Stomach smooth muscle (tissue), 2 donors: ENCODE data around the gene PLEKHS1.
"Not testable (repeated sequence)": the region's sequence is repeated elsewhere in the genome, so short reads cannot be mapped to it uniquely, and the experiment has no call there.

Experiments
- H3K27ac ChIP-seq: one replicate; pipeline ENCODE4 v1.7.0; 2013; ENCODE audit warnings: mild to moderate bottlenecking, low read length, inconsistent platforms
- H3K27me3 ChIP-seq, 2 donors: one replicate each; pipeline ENCODE4 v1.7.0; 2013; ENCODE audit warnings: low read length in 2 of 2; ENCODE audit not compliant: insufficient read depth in 2 of 2, control insufficient read depth in 1 of 2
- H3K36me3 ChIP-seq, 2 donors: one replicate each; pipeline ENCODE4 v1.7.0; 2013; ENCODE audit warnings: low read length in 2 of 2; ENCODE audit not compliant: control insufficient read depth in 2 of 2, insufficient read depth in 2 of 2
- H3K4me1 ChIP-seq: one replicate; pipeline ENCODE4 v1.7.0; 2013; ENCODE audit warnings: low read length; ENCODE audit not compliant: control insufficient read depth, insufficient read depth
- H3K4me3 ChIP-seq, 2 donors: one replicate each; pipeline ENCODE4 v1.7.0; 2013; ENCODE audit warnings: low read length in 2 of 2
- H3K9ac ChIP-seq, 2 donors: one replicate each; pipeline ENCODE4 v1.7.0; 2013; ENCODE audit warnings: low read length in 2 of 2, mild to moderate bottlenecking in 1 of 2
- H3K9me3 ChIP-seq, 2 donors: one replicate each; pipeline ENCODE4 v1.7.0; 2013; ENCODE audit warnings: low read length in 2 of 2; ENCODE audit not compliant: control insufficient read depth in 2 of 2
- donor health status: healthy.
- donor health status: Pancreatic carcinoma.

Gene PLEKHS1

GRCh38 chr10:113791691-113792090, 40.2 kb downstream of the PLEKHS1 start:
- H3K36me3 ChIP-seq = no peaks in the 10 kb centered on the region
- no peak overlapping the region for H3K4me3 ChIP-seq
- H3K4me1 ChIP-seq = peaks cover 8% of the 10 kb centered on the region
- H3K9ac ChIP-seq = no peak overlapping the region
- no peak overlapping the region for H3K27ac ChIP-seq
- H3K27me3 ChIP-seq = no peaks in the 10 kb centered on the region
- no peaks in the 10 kb centered on the region for H3K9me3 ChIP-seq

DNA sequence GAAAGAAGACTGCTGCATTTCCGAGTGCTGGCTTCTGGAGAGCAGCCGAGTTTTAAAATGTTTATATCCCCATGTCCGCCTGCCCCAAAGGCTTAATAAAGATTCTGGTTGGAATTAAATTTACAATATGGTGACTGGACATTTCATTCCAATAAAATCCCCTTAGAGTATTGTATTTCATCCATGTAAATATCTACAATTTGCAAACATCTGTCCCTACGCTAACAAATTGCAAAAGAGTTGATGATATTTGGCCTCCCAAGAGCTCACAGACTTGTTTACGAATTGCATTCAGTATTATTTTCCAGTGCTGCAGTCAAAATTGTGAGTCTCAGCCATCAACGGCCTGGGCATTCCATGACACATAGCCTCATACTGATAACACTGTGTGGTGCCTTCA, 50.1 kb downstream of the PLEKHS1 start:
- Histone ChIP-seq H3K27me3 (no peaks in the 10 kb centered on the region), H3K4me1 (no peaks in the 10 kb centered on the region), H3K27ac (no peak overlapping the region), H3K9ac (no peak overlapping the region), H3K4me3 (no peak overlapping the region), H3K36me3 (no peaks in the 10 kb centered on the region), H3K9me3 (no peaks in the 10 kb centered on the region)

GRCh38 chr10:113802997-113803396, 51.5 kb downstream of the PLEKHS1 start:
- Histone ChIP-seq H3K27me3 (no peaks in the 10 kb centered on the region), H3K27ac (no peak overlapping the region), H3K9me3 (no peaks in the 10 kb centered on the region), H3K4me1 (no peaks in the 10 kb centered on the region), H3K9ac (no peak overlapping the region), H3K4me3 (no peak overlapping the region), H3K36me3 (no peaks in the 10 kb centered on the region)

DNA sequence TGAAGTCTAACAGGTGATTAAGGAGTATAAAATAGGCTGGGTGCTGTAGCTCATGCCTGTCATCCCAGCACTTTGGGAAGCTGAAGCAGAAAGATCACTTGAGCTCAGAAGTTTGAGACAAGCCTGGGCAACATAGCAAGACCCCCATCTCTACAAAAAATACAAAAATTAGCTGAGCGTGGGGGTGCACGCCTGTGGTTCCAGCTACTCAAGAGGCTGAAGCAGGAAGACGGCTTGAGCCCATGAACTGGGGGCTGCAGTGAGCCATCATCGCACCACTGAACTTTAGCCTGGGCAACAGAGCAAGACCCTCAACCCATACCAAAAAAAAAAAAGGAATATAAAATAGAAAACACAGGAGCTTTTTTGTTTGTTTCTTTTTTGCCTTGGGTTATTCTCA, 55.0 kb downstream of the PLEKHS1 start:
- Histone ChIP-seq H3K4me3 (no peak overlapping the region), H3K4me1 (no peaks in the 10 kb centered on the region), H3K9ac (no peak overlapping the region), H3K27ac (no peak overlapping the region), H3K9me3 (no peaks in the 10 kb centered on the region), H3K36me3 (no peaks in the 10 kb centered on the region), H3K27me3 (no peaks in the 10 kb centered on the region)

GRCh38 chr10:113808168-113808567, 56.7 kb downstream of the PLEKHS1 start:
- Histone ChIP-seq H3K9me3 (no peaks in the 10 kb centered on the region), H3K4me3 (no peak overlapping the region), H3K4me1 (no peaks in the 10 kb centered on the region), H3K27me3 (no peaks in the 10 kb centered on the region), H3K36me3 (no peaks in the 10 kb centered on the region), H3K27ac (no peak overlapping the region), H3K9ac (no peak overlapping the region)

DNA sequence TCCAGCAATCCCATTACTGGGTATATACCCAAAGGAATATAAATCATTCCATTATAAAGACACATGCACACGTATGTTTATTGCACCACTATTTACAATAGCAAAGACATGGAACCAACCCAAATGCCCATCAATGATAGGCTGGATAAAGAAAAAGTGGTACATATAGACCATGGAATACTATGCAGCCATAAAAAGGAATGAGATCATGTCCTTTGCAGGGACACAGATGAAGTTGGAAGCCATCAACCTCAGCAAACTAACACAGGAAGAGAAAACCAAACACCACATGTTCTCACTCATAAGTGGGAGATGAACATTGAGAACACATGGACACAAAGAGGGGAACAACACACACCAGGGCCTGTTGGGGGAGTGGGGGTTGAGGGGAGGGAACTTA, 63.2 kb downstream of the PLEKHS1 start:
- not testable (repeated sequence) for H3K9ac ChIP-seq, H3K4me1 ChIP-seq, H3K27ac ChIP-seq, H3K4me3 ChIP-seq, H3K36me3 ChIP-seq, H3K27me3 ChIP-seq, H3K9me3 ChIP-seq

- Histone ChIP-seq H3K4me1 (no peaks in the 10 kb centered on the region), H3K9ac (no peak overlapping the region), H3K27ac (no peak overlapping the region), H3K9me3 (no peaks in the 10 kb centered on the region), H3K36me3 (no peaks in the 10 kb centered on the region), H3K27me3 (no peaks in the 10 kb centered on the region), H3K4me3 (no peak overlapping the region)
Observed at GRCh38 chr10:113819989-113820388, 68.5 kb downstream of the PLEKHS1 start.

GRCh38 chr10:113820507-113820906, 69.0 kb downstream of the PLEKHS1 start:
- H3K36me3 ChIP-seq = no peaks in the 10 kb centered on the region
- no peaks in the 10 kb centered on the region for H3K27me3 ChIP-seq
- H3K4me1 ChIP-seq = no peaks in the 10 kb centered on the region
- H3K9ac ChIP-seq = no peak overlapping the region
- no peak overlapping the region for H3K4me3 ChIP-seq
- H3K27ac ChIP-seq = no peak overlapping the region
- no peaks in the 10 kb centered on the region for H3K9me3 ChIP-seq

DNA sequence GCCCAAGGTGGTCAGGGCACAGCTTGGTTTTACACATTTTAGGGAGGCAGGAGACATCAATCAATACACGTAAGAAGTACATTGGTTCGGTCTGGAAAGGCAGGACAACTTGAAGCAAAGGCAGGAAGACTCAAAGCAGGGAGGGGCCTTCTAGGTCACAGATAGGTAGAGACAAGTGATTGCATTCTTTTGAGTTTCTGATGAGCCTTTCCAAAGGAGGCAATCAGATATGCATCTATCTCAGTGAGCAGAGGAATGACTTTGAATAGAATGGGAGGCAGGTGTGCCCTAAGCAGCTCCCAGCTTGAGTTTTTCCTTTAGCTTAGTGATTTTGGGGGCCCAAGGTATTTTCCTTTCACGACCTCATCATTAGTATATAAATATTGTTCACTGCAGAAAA, 69.8 kb downstream of the PLEKHS1 start:
- H3K9me3 ChIP-seq, H3K27me3 ChIP-seq, H3K9ac ChIP-seq, H3K27ac ChIP-seq, H3K36me3 ChIP-seq, H3K4me3 ChIP-seq, H3K4me1 ChIP-seq: not testable (repeated sequence)

- H3K27ac ChIP-seq = no peak overlapping the region
- no peaks in the 10 kb centered on the region for H3K4me1 ChIP-seq
- H3K4me3 ChIP-seq = no peak overlapping the region
Observed at GRCh38 chr10:113822174-113822573, 70.7 kb downstream of the PLEKHS1 start.

GRCh38 chr10:113823389-113823788, 71.9 kb downstream of the PLEKHS1 start:
- H3K4me3 ChIP-seq = no peak overlapping the region

More at GRCh38 chr10:113822174-113822573, 70.7 kb downstream of the PLEKHS1 start:
- Histone ChIP-seq H3K9ac (no peak overlapping the region), H3K36me3 (no peaks in the 10 kb centered on the region), H3K27me3 (no peaks in the 10 kb centered on the region), H3K9me3 (no peaks in the 10 kb centered on the region)

DNA sequence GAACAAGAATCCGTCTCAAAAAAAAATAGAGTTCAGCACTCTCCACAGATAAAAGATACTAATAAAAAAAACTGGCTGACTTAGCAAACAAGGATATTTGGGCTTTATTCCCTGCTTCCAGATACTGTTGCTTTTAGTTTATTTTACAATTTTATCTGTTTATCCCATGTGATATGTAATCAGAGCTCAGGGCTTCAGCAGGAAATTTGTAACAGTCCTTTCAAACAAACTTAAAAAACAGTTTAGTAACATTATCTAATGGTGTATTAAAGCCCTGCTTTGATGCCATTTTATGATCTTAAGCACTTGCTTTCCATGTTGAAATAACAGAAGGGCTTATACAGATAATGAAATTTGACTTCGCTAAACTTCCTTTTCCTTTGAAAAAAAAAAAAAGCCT, 74.3 kb downstream of the PLEKHS1 start:
- Histone ChIP-seq H3K4me1 (no peaks in the 10 kb centered on the region), H3K36me3 (no peaks in the 10 kb centered on the region), H3K9me3 (no peaks in the 10 kb centered on the region), H3K27ac (no peak overlapping the region), H3K27me3 (no peaks in the 10 kb centered on the region), H3K4me3 (no peak overlapping the region), H3K9ac (no peak overlapping the region)

More at GRCh38 chr10:113823389-113823788, 71.9 kb downstream of the PLEKHS1 start:
- no peaks in the 10 kb centered on the region for H3K4me1 ChIP-seq
- no peak overlapping the region for H3K9ac ChIP-seq
- H3K27me3 ChIP-seq = no peaks in the 10 kb centered on the region
- no peak overlapping the region for H3K27ac ChIP-seq
- H3K36me3 ChIP-seq = no peaks in the 10 kb centered on the region
- H3K9me3 ChIP-seq = no peaks in the 10 kb centered on the region
